Activated CD4-positive, alpha-beta T cell treated with anti-CD3 and anti-CD28 coated beads, Interleukin-2, amount 10 ng/mL, durations not matched to agents 24 days and 14 days (primary cell): Measurements from ENCODE around the gene ZNF385D. TPM values are rescaled to one million over a fixed set of nuclear protein-coding genes. Genes with fewer than 3 reads are reported as not detected.
"Not testable (repeated sequence)": the region's sequence is repeated elsewhere in the genome, so short reads cannot be mapped to it uniquely, and the experiment has no call there.

Source experiments
- DNase-seq: peaks from one replicate; pipeline ENCODE4 v3.0.0; 2022
- H3K27ac Mint-ChIP-seq: one replicate; pipeline ENCODE4 v1.8.0; 2022; ENCODE audit warnings: mild to moderate bottlenecking, mixed read lengths
- H3K27me3 Mint-ChIP-seq: one replicate; pipeline ENCODE4 v1.8.0; 2022; ENCODE audit warnings: mixed read lengths
- H3K36me3 Mint-ChIP-seq: one replicate; pipeline ENCODE4 v1.8.0; 2022; ENCODE audit warnings: low read depth, mild to moderate bottlenecking, mixed read lengths
- H3K4me1 Mint-ChIP-seq: one replicate; pipeline ENCODE4 v1.8.0; 2021; ENCODE audit warnings: mixed read lengths
- H3K4me3 Mint-ChIP-seq: one replicate; pipeline ENCODE4 v1.8.0; 2022; ENCODE audit warnings: mild to moderate bottlenecking, moderate library complexity, mixed read lengths
- H3K9me3 Mint-ChIP-seq: one replicate; pipeline ENCODE4 v1.8.0; 2021; ENCODE audit warnings: mixed read lengths
- intact Hi-C: fragments of 100-400 bp; cut with micrococcal nuclease; formaldehyde crosslinking; loops from one replicate; pipeline ENCODE4 v1.15.1; 2023
- total RNA-seq: library from RNA; stranded (reverse); gene quantifications from 2 replicates; pipeline ENCODE4 v1.2.3, GENCODE V29; 2022

The ZNF385D gene
- total RNA-seq, 1 donor from 2014 or later = not detected

DNA sequence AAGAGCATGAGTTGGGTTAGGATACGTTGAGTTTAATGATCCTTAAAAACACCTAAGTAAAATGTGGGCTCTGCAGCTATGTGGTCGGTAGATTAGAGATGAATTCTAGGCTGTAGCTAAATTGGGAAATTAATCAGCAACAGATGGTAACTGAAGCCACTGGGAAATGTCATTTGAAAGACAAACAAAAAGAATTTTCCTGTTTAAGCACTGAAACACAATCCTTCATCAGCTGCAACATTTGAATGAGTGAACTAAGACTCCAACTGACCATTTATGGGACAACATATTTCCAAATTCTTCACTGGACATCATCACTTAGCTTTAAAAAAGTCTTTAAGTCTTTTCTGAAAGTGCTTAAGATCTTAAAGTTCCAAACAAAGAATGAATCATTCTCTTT lies 226.9 kb downstream of the ZNF385D start:
- H3K27me3 Mint-ChIP-seq = no peaks in the 10 kb centered on the region
- intact Hi-C loops = no loop called here
- DNase-seq = no peak
- no peaks in the 10 kb centered on the region for H3K9me3 Mint-ChIP-seq
- no peaks in the 10 kb centered on the region for H3K36me3 Mint-ChIP-seq
- no peak overlapping the region for H3K27ac Mint-ChIP-seq
- no peaks in the 10 kb centered on the region for H3K4me1 Mint-ChIP-seq
- H3K4me3 Mint-ChIP-seq = no peak overlapping the region

DNA sequence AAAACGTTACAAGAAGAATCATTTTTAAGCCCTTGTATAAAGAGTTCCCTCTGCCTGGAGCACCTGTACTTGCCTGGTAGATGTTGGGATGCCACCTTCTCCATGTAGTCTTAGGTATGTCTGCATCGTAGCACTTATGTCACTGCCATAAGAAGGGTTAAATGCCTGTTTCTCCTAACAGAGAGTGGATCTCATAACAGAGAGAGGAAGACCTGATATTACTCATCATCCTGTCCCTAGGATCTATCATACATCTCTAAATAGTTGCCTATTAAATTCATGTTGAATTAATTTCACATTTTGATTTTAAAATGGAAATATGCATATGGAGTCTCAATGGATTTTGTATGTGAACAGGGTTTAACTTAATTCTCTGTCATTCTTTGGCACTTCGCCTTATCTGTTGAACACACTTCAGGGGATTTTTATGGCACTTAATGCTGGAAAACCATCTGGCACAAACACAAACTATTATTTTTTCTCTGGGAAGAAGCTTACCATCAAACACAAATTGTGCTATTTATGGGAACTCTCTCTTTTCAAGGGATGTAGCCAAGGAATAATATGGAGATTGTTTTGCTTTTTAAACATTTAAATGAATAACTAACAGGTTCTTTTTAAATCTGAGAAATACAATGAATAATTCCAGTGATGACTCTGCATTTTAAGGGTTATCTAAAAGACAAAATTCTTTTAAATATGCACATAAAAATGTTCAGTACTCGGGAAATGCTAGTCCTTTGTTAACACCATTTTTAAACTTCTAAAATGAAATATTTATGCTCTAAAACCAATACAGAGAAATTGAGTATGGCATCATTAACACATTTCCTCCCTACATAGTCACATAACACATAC lies 230.7 kb downstream of the ZNF385D start:
- H3K9me3 Mint-ChIP-seq = no peaks in the 10 kb centered on the region
- H3K4me1 Mint-ChIP-seq = no peaks in the 10 kb centered on the region
- no peak overlapping the region for H3K27ac Mint-ChIP-seq
- H3K4me3 Mint-ChIP-seq = no peak overlapping the region
- no peaks in the 10 kb centered on the region for H3K36me3 Mint-ChIP-seq
- no peak for DNase-seq
- no peaks in the 10 kb centered on the region for H3K27me3 Mint-ChIP-seq
- intact Hi-C loops = no loop called here

DNA sequence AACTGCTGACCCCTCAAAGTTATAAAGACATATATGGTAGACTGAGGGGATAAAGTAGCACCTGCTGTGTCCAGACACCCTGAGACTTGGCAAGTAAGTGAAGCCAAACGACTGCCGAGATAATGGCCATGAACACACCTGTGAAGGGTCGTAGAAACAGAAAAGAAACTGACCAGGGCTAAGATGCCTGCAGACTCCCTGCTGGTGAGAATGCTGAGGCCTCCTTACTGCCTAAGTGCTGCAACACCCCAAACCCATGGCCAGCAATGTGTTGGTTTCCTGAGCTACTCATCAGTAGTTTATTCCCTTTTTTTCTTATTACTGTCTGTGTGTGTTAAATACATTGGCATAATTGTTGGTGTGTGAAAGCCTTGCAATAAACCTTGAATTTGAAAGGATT lies 233.8 kb downstream of the ZNF385D start:
- intact Hi-C loops = no loop called here
- Mint-ChIP-seq H3K27me3 (no peaks in the 10 kb centered on the region), H3K4me1 (no peaks in the 10 kb centered on the region), H3K27ac (no peak overlapping the region), H3K9me3 (no peaks in the 10 kb centered on the region), H3K4me3 (no peak overlapping the region), H3K36me3 (no peaks in the 10 kb centered on the region)
- DNase-seq = no peak

DNA sequence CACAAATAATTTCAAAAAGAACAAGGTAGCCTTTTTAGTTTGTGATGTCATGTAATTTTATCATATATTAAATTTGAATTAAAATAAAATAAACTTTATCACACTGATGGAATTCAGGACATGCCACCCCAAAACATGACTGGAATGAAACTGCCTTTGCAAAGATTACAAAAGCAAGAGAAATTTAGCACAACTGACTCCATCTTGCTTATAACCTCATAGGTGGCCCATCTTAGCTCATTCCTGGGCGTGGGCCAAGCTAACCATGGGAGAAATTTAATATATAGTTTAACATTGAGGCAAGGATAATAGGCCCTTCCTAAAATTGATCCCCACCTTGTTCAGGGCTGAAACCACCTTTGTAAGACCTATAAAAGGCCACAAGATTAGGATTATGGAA lies 235.6 kb downstream of the ZNF385D start:
- Mint-ChIP-seq H3K27me3 (no peaks in the 10 kb centered on the region), H3K4me1 (no peaks in the 10 kb centered on the region), H3K36me3 (no peaks in the 10 kb centered on the region), H3K27ac (no peak overlapping the region), H3K9me3 (no peaks in the 10 kb centered on the region), H3K4me3 (no peak overlapping the region)
- no peak for DNase-seq
- intact Hi-C loops = no loop called here

DNA sequence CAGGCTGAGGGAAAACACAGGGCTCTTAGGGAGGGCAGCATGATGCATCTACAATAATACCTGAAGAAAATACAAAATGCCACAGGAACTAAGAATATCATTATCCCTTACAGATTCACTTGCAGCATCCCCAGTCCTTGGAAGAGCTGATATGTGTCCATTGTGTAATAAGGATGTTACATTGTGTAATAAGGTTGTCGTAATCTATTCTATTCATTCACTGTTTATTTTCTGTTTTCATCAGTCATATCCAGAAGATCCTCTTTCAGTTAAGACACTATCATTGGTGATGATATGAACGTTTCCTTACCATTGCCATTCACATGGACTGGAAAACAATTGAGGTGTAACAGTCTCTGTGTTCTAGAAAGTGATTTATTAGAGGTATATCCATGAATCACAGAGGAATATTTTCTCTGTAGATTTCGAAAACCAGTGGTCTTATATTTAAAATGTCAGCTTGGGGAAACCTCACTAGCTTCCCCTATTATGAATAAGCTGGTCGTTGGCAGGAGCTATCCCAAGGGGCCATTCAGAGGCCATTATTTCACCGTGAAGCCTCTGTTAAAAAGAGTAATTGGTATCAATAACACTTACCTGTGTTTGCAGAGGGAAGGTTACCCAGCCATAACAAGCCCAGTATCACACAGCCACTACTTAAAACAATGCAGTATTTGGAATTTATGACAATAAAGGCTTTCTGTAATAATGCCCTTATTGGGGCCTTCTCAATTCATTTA lies 241.1 kb downstream of the ZNF385D start:
- no peaks in the 10 kb centered on the region for H3K9me3 Mint-ChIP-seq
- H3K36me3 Mint-ChIP-seq = no peaks in the 10 kb centered on the region
- H3K27ac Mint-ChIP-seq = no peak overlapping the region
- H3K4me3 Mint-ChIP-seq = no peak overlapping the region
- intact Hi-C loops = no loop called here
- DNase-seq = no peak
- H3K4me1 Mint-ChIP-seq = no peaks in the 10 kb centered on the region
- no peaks in the 10 kb centered on the region for H3K27me3 Mint-ChIP-seq

DNA sequence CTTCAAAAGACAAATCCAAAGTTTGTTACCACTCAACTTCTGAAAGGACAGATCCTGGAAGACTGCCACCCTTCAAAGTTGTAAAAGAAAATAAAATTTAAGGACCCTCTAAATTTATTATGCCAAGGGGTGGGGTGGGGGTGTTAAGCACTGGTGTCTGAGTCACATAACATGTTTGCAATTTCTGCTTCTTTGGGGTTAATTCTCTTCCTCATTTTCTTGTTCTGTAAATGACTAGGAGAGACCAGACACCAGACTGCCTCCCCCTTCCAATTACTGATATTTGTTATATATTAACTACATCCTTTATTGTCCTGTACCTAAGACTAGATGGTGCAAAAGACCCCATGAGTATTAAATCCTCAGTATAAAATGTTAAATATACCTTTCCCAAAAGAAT lies 242.8 kb downstream of the ZNF385D start:
- Mint-ChIP-seq H3K36me3 (no peaks in the 10 kb centered on the region), H3K27me3 (no peaks in the 10 kb centered on the region), H3K4me3 (no peak overlapping the region), H3K9me3 (no peaks in the 10 kb centered on the region), H3K4me1 (no peaks in the 10 kb centered on the region), H3K27ac (no peak overlapping the region)
- intact Hi-C loops = no loop called here
- no peak for DNase-seq

DNA sequence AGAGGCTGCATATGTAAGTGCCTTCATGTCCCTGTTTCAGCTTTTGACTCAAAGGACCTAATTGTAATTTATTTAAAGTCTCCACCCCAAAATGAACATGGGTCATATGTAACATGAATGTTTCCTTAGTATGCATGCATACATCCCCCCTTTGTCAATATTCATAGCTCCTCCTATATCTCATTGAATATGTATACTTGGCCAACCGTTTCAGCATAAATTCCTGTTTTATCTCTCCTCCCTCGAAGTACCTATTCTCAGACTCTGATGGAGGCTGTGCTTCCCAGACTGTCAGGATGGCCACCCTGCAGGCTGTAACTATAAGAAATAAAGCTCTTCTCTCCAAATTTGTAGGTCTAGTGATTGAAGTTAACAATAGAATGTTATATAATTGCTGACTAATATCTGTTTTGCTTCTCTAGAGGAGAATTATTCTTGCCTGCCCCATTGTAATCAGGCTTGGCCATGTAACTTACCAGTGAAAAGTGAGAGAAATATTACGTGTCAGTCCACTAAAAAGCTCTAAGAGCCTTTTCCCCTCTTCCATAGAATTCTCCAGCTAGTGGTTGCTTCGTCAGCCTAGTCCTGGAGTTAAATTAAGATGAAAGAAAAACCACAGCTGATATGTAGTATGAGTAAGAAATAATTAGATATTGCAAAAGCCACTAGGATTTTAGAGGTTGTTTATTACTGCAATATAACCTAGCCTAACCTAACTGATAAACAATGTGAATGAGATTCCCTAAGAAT lies 245.1 kb downstream of the ZNF385D start:
- no peaks in the 10 kb centered on the region for H3K36me3 Mint-ChIP-seq
- intact Hi-C loops = no loop called here
- no peaks in the 10 kb centered on the region for H3K9me3 Mint-ChIP-seq
- H3K27ac Mint-ChIP-seq = no peak overlapping the region
- H3K4me1 Mint-ChIP-seq = no peaks in the 10 kb centered on the region
- H3K4me3 Mint-ChIP-seq = no peak overlapping the region
- no peak for DNase-seq
- no peaks in the 10 kb centered on the region for H3K27me3 Mint-ChIP-seq

DNA sequence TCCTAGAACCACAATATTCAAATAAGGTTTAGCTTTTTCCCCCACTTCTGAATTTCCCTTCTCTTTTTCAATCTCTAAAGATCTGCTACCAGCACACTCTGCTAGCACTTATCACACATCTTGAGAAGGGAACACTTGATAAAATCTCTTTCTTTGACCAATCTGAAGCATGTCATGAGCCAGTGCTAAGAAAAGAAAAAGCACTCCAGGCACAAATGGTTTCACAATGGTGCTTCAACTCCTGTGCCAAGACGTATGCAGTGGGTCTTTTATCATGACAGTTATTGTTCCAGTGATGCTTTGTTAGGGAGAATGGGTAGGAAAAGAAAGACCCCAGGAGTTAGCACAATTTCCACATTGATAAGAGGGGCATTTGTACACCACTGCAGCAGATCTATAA lies 248.4 kb downstream of the ZNF385D start:
- no peaks in the 10 kb centered on the region for H3K27me3 Mint-ChIP-seq
- no peak for DNase-seq
- no peaks in the 10 kb centered on the region for H3K9me3 Mint-ChIP-seq
- H3K4me1 Mint-ChIP-seq = no peaks in the 10 kb centered on the region
- H3K27ac Mint-ChIP-seq = no peak overlapping the region
- intact Hi-C loops = no loop called here
- no peak overlapping the region for H3K4me3 Mint-ChIP-seq
- no peaks in the 10 kb centered on the region for H3K36me3 Mint-ChIP-seq

DNA sequence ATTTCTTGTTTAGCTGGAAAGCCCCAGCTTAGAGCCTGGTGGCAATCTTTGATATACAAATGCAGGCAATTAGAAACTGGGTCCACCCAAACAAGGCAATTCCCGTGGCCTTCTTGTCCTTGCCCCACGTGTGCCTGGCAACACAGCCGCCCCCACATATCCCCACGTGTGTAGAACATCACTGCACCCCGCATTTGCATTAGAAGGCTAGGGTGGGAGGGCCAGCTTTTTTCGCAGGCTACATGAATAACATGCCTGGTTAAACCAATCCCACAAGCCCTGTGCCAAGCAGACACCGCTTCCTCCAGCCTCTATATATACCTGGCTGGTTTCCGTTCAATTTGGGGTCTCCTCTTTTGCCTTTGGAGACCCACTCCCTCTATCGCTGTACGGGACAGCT lies 250.2 kb downstream of the ZNF385D start:
- Mint-ChIP-seq H3K27ac (no peak overlapping the region), H3K4me1 (no peaks in the 10 kb centered on the region), H3K27me3 (no peaks in the 10 kb centered on the region), H3K36me3 (no peaks in the 10 kb centered on the region), H3K4me3 (no peak overlapping the region), H3K9me3 (peaks cover 9% of the 10 kb centered on the region)
- intact Hi-C loops = no loop called here
- DNase-seq = no peak

DNA sequence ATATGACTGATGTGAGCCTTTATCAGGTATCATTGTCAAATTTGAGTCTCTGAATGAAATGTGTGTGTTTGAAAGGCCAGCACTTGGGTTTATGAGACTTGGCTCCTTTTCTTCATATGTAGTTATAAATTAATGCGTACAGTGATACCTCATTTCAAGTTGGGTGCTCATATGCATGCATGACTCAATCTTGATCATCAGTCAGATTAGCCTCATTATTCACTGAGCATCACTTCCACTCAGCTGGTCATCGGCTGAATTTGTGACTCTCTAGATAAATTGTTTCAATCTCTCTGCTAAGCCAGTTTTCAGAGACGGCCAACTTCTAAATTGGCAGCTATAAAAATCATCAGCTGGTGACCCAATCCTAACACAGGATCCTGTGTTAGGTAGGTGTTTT lies 260.3 kb downstream of the ZNF385D start:
- H3K4me1 Mint-ChIP-seq, H3K4me3 Mint-ChIP-seq, intact Hi-C loops, H3K27ac Mint-ChIP-seq, H3K9me3 Mint-ChIP-seq, DNase-seq, H3K36me3 Mint-ChIP-seq, H3K27me3 Mint-ChIP-seq: not testable (repeated sequence)

DNA sequence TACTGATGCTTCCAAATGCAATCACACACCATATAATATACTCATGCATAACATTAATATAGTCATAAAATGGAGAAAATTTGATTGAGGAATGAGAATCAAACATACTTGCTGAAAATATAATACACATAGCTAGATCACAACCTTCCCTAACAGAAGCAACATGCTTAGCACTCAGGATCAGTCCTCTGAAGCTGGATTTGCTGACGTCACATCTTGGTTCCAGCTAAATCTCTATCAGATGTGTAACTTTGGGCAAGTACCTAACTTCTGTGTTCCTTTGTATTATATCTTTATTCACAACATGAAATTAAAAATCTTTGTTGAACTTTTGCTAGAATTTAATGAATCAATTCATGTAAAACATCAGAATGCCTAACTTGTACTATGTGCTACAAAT lies 263.5 kb downstream of the ZNF385D start:
- no peak for DNase-seq
- H3K9me3 Mint-ChIP-seq = no peaks in the 10 kb centered on the region
- H3K36me3 Mint-ChIP-seq = no peaks in the 10 kb centered on the region
- no peaks in the 10 kb centered on the region for H3K27me3 Mint-ChIP-seq
- no peaks in the 10 kb centered on the region for H3K4me1 Mint-ChIP-seq
- H3K4me3 Mint-ChIP-seq = no peak overlapping the region
- intact Hi-C loops = no loop called here
- H3K27ac Mint-ChIP-seq = no peak overlapping the region

DNA sequence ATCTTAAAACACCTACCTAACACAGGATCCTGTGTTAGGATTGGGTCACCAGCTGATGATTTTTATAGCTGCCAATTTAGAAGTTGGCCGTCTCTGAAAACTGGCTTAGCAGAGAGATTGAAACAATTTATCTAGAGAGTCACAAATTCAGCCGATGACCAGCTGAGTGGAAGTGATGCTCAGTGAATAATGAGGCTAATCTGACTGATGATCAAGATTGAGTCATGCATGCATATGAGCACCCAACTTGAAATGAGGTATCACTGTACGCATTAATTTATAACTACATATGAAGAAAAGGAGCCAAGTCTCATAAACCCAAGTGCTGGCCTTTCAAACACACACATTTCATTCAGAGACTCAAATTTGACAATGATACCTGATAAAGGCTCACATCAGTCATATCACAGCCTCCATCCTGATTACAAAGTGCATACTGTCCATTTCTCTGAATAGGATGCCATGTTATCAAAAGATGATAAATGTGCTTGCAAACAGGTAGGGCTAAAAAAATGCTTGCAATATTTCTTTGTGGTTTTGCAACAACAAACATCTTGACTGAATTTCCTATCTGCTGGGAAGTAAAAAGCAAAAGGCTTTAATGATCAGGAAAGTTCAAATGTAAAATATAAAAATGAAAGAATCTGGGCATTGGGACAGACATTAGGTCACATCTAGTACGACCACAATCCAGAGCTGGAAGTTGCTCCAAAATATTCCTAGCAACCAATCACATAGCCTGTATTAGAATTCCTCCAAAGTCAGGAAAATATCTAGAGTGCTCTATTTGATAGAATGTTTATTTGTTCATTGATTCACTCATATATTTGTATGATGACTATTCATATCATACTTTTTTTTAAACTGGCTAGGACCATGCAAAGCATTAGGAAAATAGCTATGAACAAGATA lies 264.7 kb downstream of the ZNF385D start:
- H3K27me3 Mint-ChIP-seq, H3K4me3 Mint-ChIP-seq, DNase-seq, H3K36me3 Mint-ChIP-seq, H3K4me1 Mint-ChIP-seq, H3K9me3 Mint-ChIP-seq, H3K27ac Mint-ChIP-seq, intact Hi-C loops: not testable (repeated sequence)

DNA sequence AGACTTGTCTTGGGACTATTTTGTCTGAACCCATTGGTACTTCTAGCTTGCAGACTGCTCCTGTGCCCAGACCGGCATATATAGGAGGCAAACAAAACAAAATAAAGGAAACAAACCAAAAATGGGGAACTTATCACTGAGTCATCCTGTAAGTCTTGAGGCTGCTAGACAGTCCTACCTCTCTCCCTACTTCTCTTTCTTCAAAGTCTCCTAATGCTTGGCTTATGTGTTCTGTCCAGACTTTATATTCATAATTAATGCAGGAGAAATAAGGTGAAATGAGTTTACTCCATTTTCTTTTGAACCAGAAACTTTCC lies 266.2 kb downstream of the ZNF385D start:
- Mint-ChIP-seq H3K9me3 (no peaks in the 10 kb centered on the region), H3K4me3 (no peak overlapping the region), H3K27ac (no peak overlapping the region), H3K4me1 (no peaks in the 10 kb centered on the region), H3K27me3 (no peaks in the 10 kb centered on the region), H3K36me3 (no peaks in the 10 kb centered on the region)
- intact Hi-C loops = no loop called here
- no peak for DNase-seq
